Stimulated activated CD8-positive, alpha-beta memory T cell treated with anti-CD3 and anti-CD28 coated beads, Interleukin-7, amount 100 ng/mL, for 48 hours (primary cell): Measurements from ENCODE around the gene PVALEF.
"Not testable (repeated sequence)": the region's sequence is repeated elsewhere in the genome, so short reads cannot be mapped to it uniquely, and the experiment has no call there.

Source experiments
- DNase-seq, 2 donors: peaks; one replicate each; pipeline ENCODE4 v3.0.0-alpha.2; 2020; ENCODE audit warnings: low read depth in 1 of 2; ENCODE audit errors: extremely low read depth in 1 of 2

The PVALEF gene

DNA sequence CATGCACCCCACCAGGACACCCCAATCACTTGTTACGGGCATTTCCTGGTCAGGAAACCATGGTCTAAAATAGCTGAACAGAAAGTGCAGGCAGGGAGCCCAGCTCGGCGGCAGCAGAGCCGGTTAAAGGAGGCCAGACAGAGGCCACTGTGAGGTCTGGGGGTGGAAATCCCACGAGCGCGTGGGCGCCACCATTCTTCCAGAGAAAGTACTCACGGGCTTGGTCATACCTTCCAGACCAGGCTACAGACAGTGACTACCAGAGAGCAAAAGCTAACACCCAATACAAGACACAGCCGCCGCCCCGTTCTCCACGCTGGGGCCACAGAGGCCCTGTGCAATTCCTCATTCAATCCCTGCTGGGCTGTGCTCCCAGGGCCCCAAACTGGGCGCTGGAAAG, 45.6 kb downstream of the PVALEF start:
- DNase-seq = no peak

DNA sequence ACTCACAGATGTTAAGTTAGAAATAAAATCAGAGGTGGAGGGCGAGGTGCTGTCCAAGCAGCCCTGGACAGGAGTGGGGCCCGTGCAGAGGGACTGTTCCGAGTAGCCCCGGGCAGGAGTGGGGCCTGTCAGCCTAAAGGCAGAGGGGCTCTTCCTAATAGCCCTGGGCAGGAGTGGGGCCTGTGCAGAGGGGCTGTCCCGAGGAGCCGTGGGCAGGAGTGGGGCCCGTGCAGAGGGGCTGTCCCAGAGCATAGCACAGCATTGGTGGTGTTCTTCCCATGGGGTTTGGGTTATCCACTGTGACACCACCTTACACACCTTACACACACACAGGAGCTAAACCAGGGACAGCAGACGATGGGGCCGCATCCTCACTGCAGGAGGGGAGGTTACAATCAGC, 47.1 kb downstream of the PVALEF start:
- no peak for DNase-seq

DNA sequence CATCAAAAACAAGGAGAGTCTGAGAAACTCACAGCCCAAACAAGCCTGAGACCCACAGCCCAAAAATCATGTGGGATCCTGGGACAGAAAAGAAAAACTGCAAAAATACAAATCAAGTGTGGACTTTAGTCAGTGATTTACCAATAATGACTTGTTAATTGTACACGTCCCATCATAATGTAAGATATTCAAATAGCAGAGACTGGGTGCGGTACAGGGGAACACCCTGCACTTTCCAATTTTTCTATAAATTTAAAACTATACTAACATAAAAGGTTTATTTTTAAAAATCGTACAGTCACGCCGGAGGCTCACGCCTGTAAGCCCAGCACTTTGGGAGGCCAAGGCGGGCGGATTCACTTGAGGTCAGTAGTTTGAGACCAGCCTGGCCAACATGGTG, 48.7 kb downstream of the PVALEF start:
- no peak for DNase-seq

DNA sequence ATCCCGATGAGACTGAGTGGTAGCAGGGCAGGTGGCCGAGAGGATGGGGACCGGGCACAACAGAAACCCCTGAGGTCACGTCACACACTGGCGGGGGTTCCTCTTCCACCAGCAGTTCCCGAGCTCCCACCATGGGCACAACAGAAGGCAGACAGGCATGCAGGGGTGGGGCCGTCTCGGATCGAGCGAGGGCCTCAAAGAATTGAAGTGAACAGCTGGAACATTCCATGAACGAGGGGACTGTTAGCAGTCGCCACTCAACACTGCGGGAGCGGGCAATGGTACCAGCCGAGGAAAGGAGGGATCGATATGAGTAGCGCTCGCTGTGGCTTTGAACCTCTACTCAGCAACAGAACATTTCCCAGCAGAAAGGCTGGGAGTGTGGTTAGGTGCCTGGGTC, 52.2 kb downstream of the PVALEF start:
- DNase-seq = no peak

DNA sequence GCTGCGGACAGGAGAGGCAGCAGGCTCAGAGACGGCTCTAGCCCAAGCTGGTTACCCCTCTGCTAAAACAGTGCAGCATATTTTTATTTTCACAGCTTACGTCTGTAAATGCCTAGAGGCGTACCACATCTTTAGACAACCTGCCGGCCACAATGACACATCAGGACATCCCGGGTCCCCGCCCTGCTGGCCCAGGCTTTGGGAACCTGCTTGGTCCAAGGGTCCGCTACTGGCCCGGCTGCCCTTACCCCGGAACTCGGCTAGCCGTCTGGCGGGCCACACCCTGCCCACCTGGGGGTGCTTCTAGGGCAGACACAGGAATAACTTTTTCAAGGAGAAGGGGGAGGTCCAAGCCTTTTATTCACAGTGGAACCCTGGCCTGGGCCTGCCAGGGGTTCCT, 53.2 kb downstream of the PVALEF start:
- DNase-seq = no peak

DNA sequence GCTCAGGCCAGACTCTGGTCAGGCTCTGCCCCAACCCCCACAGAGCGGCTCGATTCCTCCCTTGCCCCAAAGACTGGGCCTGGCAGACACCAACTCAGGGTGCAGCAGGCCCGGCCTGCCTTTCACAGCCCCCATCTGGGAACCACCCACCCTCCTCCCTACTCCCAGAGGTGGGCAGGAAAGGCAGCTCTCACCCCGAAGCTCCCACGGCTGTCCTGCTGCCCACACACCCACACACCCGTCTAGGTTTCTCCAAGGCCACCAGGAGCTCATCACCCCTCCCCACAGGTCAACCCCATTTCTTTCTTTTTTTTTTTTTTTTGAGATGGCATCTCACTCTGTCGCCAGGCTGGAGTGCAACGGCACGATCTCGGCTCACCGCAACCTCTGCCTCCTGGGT, 53.7 kb downstream of the PVALEF start:
- no peak for DNase-seq

DNA sequence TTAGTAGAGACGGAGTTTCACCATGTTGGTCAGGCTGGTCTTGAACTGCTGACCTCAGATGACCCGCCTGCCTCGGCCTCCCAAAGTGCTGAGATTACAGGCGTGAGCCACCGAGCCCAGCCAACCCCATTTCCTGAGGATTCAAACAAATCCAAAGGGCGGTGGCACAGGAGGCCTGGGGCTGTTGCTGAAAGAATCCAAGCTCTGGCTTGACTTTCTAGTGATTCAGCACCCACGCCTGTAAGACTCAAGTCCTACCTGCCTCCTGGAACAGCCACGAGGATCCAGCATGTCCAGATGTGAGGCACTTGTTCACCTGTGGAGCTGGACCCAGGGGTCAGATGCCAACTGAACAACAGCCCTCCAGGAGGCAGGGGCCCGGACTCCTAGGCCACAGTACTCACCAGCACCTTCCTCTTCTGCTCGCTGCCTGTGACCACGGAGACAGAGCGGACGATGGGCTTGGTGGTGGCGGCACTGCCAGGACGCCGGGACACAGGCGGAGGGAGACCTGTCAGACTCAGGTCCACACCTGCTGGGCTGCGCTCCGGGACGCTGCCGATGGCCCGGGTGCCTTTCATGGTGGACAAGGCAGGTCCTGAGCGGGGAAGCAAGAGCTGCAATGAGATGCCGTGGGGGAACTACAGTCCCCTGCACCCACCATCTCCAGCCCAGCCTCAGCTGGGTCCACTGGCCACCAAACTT, 54.3 kb downstream of the PVALEF start:
- no peak for DNase-seq

DNA sequence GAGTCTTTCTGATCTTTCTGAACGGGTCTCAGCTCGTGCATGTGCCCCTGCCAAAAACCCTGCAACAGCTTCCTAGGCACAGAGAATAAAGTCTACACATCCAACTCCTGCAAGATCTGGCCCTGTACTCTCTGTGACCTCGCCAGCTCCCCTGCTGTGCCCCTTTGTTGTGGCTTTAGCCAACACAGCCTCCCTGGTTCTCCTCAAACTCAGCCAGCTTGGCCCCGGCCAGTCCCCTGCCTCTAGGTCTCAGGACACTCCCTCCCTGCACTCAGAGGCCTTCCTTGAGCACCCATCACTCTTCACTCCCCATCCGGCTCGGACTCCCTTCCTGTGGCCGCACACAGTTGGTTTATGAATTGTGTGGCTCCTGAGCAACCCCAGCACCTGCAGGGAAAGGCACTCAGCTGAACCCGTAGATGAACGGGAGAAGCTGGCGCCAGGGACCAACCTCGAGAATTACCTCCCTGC, 56.1 kb downstream of the PVALEF start:
- no peak for DNase-seq

DNA sequence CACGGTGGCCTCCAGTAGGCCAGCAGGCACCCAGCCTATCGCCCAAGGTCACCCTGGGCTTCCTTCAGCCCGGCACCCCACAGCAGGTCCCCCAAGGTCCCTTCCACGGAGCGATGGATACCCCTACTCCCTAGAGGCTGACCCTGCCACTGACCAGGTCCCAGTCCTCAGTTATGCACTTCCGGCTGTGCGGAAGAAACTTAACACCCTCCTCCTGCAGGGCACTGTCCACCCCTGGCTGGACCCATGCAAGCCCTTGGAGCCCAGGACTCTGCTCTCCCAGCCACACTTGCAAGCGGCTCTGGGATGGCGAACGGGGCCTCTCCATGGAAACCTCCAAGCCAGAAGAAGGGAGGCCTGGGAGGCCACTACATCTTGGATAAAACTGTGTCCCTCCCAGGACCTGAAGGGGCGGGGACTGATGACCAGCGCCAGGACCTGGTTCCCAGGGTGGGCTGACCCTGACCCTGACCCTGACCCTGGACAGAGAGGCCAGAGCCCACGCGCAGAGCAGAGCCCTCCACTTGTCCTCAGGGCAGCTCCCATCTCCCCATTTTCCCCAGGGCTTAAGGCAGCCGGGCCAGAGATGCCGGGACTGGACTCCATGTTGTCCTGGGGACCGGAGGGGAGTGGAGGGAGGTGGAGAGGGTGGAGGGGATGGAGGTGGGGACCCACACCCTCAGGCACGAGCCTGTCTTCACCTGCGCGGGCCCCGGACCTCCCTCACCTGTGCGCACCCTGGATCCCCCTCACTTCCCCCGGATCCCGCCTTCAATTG, 56.7 kb downstream of the PVALEF start:
- no peak for DNase-seq

DNA sequence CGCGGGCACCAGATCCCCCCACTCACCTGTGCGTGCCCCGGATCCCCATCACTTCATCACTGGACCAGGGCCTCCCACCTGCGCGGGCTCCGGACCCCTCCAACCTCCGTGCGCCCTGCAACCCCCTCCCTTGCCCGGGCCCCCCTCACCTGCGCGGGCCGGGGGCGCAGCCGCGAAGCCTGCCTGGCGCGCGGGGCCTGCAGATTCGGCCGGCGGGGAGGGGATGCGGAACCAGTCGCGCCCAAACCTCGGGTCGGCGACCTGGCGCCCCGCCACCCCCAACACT, 57.3 kb downstream of the PVALEF start:
- DNase-seq = no peak

DNA sequence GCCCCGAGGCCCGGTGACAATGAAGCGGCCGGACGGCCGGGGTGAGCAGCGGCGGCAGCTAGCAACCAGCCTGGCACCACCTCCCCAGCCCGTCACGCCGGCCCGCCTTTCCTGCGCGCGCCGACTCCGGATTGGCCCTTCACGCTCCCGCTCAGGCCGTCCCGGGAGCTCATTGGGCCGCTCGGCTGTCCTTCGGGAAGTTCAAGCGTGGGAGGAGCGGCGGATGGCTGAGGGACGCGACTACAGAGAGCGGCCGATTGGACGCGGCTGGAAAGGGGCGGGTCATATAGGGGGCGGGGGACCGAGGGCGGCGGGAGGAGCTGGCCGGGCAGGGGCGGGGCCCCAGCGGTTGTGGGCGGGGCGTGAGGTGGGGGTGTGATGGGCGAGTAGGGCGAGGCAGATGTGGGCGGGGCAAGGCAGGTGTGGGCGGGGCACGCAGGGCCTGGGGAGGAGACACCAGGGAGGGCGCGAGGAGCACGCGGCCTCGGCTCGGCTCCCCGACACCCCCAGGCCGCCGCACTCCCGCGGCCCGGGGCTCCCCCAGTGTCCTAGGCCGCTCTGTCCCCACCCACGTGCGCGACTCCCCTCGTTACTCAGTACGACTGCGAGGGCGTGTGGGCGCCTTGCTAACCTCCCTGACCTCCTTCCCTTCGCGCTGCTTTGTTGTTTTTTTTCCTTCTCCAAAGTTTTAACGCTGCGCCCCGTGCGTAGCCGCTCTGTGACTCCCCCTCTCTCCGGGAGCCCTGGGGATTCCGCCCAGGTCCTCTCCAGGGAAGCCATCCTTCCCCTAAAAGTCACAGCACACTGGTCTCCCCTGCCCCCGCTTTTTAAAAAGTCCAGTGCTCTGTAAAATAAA, 57.8 kb downstream of the PVALEF start, which contains the start of gene CEP131:
TSS of gene CEP131 (minus strand) at position 60 of the 856 bp plus-strand sequence. CDS start 2,909 bp downstream, outside the sequence.
- DNase-seq = peak; percentile 97 to 98

DNA sequence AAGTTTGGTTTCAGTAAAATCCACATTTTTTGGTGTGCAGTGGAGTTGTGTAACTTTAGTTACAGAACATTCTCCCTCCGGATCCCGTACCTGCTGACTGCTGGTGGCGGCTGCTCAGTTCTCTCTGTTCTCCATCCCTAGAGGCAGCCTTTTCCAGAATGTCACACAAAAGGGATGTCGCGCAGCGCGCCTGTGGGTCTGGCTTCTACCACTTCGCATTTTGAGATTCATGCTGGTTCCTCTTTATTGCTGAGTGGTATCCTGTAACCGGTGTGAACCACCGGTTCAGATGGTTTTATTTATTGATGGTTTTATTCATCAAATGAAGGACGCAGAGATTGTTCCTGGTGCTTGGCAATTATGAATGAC, 58.4 kb downstream of the PVALEF start:
- DNase-seq = no peak

DNA sequence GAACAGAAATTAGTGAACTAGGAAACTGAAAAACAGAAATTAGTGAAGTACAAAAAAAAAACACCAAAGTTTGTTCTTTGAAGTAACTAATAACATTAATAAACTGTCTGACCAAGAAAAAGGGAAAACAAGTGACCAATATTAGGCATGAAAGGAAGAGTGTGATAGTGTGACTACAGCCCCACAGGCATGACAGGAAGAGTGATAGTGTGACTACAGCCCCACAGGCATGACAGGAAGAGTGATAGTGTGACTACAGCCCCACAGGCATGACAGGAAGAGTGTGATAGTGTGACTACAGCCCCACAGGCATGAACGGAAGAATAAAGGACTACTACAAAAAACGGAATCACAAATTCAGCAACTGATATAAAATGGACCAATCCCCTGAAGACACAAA, 62.3 kb downstream of the PVALEF start:
- not testable (repeated sequence) for DNase-seq

DNA sequence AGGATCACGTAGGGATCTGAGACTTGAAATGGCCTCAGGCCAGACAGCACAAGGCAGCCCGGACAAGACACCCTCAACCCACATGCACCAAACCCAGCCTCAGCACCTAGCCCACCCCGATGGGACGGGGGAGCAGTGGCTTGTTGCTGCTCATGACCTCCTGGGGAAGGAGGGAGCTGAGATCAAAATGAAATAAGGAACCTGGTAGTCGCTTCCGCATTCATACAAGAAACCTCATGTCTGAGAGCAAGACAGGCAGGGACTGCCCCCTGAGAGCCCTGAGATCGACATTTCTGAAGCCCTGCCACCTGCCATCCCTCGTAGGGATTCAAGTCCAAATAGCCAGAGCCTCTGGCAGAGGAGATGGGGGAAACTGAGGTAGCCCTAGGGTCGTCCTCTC, 63.1 kb downstream of the PVALEF start:
- no peak for DNase-seq

DNA sequence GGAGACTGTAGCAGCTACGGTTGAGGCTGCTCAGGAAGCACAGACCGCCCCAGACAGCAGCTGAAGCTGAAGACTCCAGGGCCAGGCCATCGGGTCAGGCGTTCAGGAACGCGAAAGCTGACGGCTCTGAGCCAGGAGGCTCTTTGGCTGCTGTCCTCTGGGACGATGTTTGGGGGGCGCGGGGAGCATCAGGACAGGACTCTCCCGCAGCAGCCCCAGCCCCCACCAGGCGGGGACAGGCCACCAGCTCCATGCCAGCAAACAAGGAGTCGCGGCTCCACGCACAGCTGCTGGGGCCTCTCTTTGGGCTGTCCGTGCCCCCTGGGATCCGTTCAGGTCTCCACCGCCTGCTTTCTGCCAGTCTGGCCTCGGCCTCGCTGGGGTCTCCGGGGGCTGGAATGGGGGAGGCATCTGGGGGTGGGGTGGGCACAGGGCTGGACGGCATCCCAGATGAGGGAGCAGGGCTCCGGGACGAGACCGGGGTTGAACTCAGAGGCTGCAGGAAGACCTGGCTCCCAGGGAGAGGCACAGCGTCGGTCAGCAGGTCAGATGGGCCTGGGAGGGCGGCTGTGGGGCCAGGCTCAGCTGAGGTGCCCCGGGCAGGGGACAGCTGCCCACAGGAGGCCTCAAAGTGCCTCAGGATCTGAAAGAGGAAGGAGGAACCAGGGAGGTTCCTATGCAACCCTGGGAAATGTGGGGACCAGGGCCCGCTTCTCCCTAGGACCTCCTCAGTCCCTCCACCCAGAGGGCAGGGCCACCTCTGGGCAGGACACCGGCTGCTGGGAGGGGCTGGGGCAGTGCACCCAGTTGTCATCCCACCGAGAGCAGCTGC, 63.7 kb downstream of the PVALEF start:
- no peak for DNase-seq

DNA sequence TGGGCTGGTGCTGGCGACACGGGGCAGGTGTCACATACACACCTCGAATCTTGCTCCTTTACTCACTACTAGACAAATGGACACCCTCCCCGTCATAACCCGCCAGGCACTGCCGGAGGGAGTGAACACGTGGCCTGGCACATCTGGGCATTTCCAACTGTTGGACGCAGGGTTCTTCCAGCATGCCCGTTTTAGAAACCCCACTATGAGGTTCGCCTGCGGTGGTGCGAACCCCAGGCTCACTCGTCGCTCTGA, 64.3 kb downstream of the PVALEF start:
- no peak for DNase-seq

DNA sequence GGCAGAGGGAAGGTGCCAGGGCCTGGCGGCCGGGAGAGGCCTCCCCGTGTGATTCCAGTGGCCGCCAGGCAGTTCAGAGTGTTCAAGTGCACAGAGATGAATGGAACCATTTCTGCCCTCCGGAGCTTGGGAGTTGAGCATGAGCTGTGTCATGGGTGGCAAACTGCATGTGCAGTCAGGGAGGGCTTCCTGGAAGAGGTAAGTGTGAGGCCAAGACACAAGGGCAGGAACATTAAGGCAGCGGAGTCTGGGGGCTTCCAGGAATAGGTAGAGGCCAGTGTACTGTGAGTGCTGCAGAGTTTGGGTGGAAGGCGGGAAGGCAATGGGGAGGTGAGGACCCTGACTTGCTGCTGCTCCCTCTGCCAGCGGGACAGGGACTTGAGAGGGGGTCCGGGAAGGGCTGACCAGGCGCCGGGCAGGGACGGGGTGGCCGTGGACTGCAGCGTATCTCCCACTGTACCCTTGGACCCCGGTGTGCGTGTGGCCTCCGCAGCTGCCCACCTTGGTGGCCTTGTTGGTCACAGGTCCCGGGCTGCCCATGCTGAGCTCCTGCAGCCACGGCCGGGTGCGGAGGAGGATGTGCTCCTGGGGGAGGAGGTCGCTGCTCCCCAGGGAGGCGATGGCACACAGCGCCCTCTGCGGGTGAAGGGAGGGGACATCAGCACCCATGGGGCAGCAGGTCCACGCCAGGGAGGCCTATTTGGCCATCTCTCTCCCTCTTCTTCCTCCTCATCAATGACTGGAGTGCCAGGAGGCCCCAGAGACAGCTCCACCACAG, 64.9 kb downstream of the PVALEF start:
- DNase-seq = no peak

DNA sequence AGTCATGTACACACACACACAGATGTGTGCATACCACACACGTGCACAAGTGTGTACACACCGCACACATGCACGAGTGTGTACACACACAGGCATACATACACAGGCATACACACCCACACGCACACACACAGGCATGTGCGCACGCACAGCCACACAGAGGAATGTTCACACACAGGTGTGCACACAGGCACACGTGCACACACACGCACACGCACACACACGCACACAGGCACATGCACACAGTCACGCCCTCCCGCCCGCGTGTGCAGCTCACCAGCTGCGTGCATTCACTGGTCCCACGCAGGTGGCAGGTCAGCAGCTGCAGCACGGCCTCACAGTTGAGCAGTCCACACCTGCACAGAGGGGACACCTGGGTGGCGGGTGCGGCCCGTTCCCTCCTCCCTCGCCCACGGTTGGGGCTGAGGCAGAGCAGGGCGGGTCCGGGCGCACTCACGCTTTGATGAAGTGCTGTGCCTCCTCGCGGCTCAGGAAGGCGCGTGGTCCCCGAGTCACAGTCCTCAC, 65.9 kb downstream of the PVALEF start:
- DNase-seq = no peak

DNA sequence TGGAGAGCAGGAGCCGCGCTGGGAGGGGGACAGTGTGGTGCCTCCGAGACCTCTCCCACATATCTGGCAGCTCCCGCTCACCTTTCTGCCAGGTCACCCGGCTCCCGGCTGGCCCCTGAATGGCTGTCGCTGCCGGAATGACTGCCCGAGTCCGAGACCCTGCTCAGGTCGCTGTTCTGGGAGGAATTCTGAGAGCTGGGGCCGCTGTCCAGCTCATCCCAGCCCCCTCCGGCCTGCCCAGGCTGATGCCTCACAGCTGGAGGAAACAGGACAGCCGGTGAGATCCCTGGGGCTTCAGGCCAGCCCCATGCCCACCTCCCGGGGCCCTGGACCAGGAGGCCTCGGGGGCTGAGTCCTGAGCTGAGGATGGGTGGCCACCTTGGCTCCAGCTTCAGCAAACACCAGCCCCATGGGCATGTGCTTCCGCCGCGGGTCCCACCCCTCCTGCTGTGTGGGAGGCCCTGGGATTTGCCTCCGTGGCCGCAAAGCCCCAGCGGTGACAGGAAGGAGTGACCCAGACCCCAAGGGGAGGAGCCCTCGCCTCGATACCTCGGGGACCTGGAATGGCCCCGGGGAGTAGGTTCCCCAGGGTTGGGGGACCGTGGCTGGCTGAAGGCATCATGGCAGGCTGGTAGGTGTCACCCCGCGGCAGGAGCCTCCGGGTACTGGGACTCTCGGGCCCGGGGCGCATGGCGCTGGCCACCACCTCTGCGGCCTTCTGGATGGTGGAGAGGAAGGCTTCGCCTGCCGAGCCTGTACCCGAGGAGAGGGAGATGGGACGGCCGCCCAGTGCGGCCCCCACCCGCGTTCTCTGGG, 66.7 kb downstream of the PVALEF start:
- DNase-seq = no peak
